BE2C (cell line): Measurements from ENCODE around the gene PTPRM.
"Not testable (repeated sequence)": the region's sequence is repeated elsewhere in the genome, so short reads cannot be mapped to it uniquely, and the experiment has no call there.

Experiments
- DNase-seq: peaks from one replicate; pipeline ENCODE4 v3.0.0-alpha.2; 2020
- H3K27me3 ChIP-seq: fragments of 250-450 bp; sonication (Bioruptor Pico); 2 replicates; pipeline ENCODE4 v1.5.1; 2020; ENCODE audit warnings: mild to moderate bottlenecking
- H3K36me3 ChIP-seq: fragments of 250-450 bp; sonication (Bioruptor Pico); 2 replicates; pipeline ENCODE4 v1.5.1; 2020; ENCODE audit warnings: mild to moderate bottlenecking
- H3K4me1 ChIP-seq: fragments of 250-450 bp; sonication (Bioruptor Pico); 2 replicates; pipeline ENCODE4 v1.5.1; 2020
- H3K4me3 ChIP-seq: 2 replicates; pipeline ENCODE4 v1.5.1; 2011; ENCODE audit warnings: low read depth, low read length
- H3K9me3 ChIP-seq: fragments of 250-450 bp; sonication (Bioruptor Pico); 2 replicates; pipeline ENCODE4 v1.5.1; 2020
- TF ChIP-seq, protein P1 (sequence below): IDR thresholded peaks from 2 replicates; pipeline ENCODE4 v1.5.1; 2012; ENCODE audit warnings: mild to moderate bottlenecking, low read depth, low read length

Gene PTPRM

DNA sequence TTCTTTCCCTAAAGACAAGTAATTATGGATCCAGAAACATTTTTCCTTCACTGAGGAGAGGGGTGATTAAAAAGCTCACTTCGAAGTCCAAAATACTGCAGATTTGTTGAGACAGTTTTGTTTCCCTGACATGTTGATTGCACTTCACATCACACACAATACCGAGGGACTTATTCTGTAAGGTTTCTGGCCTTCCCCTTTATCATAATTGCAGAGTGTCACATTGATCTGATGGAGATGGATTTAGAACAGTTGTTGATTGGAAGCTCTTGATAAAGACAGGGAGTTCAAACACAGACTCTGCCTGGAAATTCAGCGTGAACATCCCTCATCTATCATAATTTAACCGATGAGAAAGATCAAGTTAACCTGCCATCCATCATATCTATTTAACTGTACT lies 163.6 kb downstream of the PTPRM start:
- no peak for DNase-seq
- Histone ChIP-seq H3K27me3 (no peaks in the 10 kb centered on the region), H3K36me3 (no peaks in the 10 kb centered on the region), H3K9me3 (no peaks in the 10 kb centered on the region), H3K4me1 (no peaks in the 10 kb centered on the region), H3K4me3 (no peak overlapping the region)
- TF ChIP-seq, protein P1, sequence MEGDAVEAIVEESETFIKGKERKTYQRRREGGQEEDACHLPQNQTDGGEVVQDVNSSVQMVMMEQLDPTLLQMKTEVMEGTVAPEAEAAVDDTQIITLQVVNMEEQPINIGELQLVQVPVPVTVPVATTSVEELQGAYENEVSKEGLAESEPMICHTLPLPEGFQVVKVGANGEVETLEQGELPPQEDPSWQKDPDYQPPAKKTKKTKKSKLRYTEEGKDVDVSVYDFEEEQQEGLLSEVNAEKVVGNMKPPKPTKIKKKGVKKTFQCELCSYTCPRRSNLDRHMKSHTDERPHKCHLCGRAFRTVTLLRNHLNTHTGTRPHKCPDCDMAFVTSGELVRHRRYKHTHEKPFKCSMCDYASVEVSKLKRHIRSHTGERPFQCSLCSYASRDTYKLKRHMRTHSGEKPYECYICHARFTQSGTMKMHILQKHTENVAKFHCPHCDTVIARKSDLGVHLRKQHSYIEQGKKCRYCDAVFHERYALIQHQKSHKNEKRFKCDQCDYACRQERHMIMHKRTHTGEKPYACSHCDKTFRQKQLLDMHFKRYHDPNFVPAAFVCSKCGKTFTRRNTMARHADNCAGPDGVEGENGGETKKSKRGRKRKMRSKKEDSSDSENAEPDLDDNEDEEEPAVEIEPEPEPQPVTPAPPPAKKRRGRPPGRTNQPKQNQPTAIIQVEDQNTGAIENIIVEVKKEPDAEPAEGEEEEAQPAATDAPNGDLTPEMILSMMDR = no peak

DNA sequence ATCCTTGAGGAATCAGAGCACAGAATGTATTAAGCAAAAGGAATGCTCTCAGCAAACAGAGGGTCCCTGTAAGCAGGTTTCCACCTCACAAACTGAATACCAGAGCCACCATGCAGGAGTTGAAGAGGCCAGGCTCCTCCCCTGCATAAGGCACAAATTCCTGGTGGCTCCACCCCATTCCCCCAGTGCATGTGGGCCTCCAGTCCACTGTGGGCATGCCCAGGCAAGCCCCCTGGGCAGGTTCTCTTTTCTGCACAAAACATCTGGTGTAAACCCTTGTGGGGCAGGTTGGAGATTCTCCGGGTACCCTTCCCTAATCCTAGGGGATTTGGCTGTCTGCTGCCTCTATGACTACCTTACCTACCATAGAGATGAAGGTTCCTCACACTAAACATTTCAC lies 166.5 kb downstream of the PTPRM start:
- H3K4me1 ChIP-seq = no peaks in the 10 kb centered on the region
- no peak for DNase-seq
- no peaks in the 10 kb centered on the region for H3K9me3 ChIP-seq
- H3K27me3 ChIP-seq = no peaks in the 10 kb centered on the region
- H3K36me3 ChIP-seq = no peaks in the 10 kb centered on the region
- no peak overlapping the region for H3K4me3 ChIP-seq
- TF ChIP-seq, protein P1 = no peak

DNA sequence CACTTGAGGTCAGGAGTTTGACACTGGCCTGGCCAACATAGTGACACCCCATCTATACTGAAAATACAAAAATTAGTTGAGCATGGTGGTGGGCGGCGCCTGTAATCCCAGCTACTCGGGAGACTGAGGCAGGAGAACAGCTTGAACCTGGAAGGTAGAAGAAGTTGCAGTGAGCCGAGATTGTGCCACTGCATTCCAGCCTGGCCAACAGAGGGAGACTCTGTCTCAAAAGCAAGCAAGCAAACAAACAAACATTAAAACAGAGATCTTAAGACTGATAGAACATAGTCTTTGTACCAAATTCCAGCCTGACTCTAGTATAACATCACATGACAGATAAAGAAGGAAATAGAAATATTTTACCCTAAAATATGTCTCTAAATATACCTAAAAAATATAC lies 168.1 kb downstream of the PTPRM start:
- no peaks in the 10 kb centered on the region for H3K27me3 ChIP-seq
- H3K36me3 ChIP-seq = no peaks in the 10 kb centered on the region
- H3K4me1 ChIP-seq = no peaks in the 10 kb centered on the region
- H3K4me3 ChIP-seq = no peak overlapping the region
- TF ChIP-seq, protein P1 = no peak
- no peak for DNase-seq
- no peaks in the 10 kb centered on the region for H3K9me3 ChIP-seq

DNA sequence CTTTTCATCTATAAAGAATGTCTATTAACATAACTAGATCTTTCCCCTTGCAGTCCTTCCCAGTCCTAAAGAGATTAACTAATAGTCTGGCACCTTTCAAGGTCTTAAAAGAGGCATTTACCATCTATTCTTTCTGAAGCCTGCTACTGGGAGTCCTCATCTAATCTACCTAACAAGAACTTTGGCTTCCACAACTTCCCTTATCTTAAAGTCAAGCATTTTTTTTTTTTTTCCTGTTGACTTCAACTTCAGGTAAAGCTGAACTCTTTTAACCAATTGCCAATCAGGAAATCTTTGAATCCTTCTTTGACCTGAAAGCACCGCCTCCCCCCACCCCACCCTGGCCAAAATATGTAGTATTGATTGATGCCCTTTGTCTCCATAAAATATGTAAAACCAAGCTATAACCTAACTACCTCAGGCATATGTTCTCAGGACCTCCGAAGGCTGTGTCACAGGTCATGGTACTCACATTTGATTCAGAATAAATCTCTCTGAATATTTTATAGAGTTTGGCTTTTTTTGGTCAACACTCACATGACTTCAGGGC lies 168.6 kb downstream of the PTPRM start:
- H3K9me3 ChIP-seq = no peaks in the 10 kb centered on the region
- TF ChIP-seq, protein P1 = no peak
- no peak for DNase-seq
- no peak overlapping the region for H3K4me3 ChIP-seq
- H3K27me3 ChIP-seq = no peaks in the 10 kb centered on the region
- no peaks in the 10 kb centered on the region for H3K36me3 ChIP-seq
- no peaks in the 10 kb centered on the region for H3K4me1 ChIP-seq

DNA sequence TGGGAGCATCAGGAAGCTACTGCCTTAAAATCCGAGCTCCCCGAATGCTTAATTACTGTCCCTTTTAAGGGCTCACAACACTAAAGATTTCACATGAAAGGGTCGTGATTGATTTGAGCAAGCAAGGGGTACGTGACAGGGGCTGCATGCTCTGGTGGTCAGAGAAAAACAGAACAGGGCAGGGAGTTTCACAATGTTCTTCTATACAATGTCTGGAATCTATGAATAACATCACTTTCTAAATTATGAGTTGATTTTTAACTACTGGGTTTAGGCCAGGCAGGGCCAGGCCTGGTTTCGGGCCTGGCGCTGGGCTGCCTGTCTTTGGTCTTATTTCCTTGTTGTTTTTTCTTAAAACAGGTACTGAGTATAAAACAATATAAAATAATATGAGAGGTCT lies 169.4 kb downstream of the PTPRM start:
- H3K4me3 ChIP-seq, H3K9me3 ChIP-seq, H3K36me3 ChIP-seq, H3K27me3 ChIP-seq, DNase-seq, H3K4me1 ChIP-seq: not testable (repeated sequence)

DNA sequence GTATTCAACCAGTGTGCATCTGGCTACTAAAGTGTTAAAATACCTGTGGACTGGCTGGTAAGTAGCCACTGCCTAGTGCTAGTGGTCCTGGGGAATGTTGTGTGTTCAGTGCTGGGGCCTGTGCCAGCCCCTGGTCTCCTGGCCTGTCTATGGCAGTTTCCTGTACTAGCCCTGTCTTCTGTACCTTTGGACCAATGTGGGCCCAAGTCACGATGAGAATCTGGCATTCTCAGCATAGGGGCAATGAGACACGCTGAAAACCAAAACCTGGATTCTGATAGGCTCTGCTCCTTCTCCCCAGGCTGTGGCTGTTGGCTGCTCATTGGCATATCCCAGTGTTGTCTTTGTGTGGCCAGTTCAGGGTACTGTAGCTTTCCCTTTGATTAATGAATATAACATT lies 170.4 kb downstream of the PTPRM start:
- Histone ChIP-seq H3K27me3 (no peaks in the 10 kb centered on the region), H3K4me1 (no peaks in the 10 kb centered on the region), H3K9me3 (no peaks in the 10 kb centered on the region), H3K4me3 (no peak overlapping the region), H3K36me3 (no peaks in the 10 kb centered on the region)
- TF ChIP-seq, protein P1 = no peak
- no peak for DNase-seq

DNA sequence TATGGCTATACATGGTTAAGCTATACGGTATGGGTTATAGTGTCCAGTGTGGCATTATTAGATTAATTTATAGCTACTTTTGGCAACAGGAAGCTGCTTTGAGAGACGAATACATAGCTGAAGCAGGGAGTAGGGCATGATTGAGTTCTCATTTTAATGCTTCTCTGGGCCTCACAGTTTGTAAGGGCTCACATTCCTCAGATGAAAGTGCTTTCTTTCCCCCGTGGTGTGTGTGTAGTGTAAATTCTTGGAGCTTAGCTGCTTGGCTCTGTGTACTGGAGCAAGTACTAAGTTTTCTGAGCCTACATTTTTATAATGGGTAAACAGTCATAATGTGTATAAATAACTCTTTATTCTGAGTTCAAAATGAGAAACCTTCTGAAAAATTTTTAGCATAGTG lies 173.7 kb downstream of the PTPRM start:
- no peak for DNase-seq
- TF ChIP-seq, protein P1 = no peak
- Histone ChIP-seq H3K27me3 (no peaks in the 10 kb centered on the region), H3K4me3 (no peak overlapping the region), H3K36me3 (no peaks in the 10 kb centered on the region), H3K4me1 (no peaks in the 10 kb centered on the region), H3K9me3 (no peaks in the 10 kb centered on the region)
